HL-60 (cell line): ENCODE measurements around the gene MINDY1.

Source experiments
- DNase-seq, 2 experiments: peaks; one replicate each; pipeline ENCODE4 v3.0.0-alpha.2; 2010 to 2020; ENCODE audit warnings: low read depth in 1 of 2, low spot score in 1 of 2
- H3K27ac ChIP-seq: fragments of 250-450 bp; sonication (Bioruptor Pico); replicated peaks from 2 replicates; pipeline ENCODE4 v1.5.1; 2020; ENCODE audit warnings: mild to moderate bottlenecking, moderate library complexity
- H3K27me3 ChIP-seq: fragments of 250-450 bp; sonication (Bioruptor Pico); 2 replicates; pipeline ENCODE4 v1.5.1; 2021; ENCODE audit warnings: mild to moderate bottlenecking, moderate library complexity; ENCODE audit not compliant: insufficient read depth, poor library complexity, severe bottlenecking
- H3K4me3 ChIP-seq: replicated peaks from 2 replicates; pipeline ENCODE4 v1.5.1; 2011; ENCODE audit warnings: mild to moderate bottlenecking, control low read depth, low read length; ENCODE audit not compliant: insufficient read depth
- GABPA ChIP-seq: IDR thresholded peaks from 2 replicates; pipeline ENCODE4 v1.6.1; 2012; ENCODE audit warnings: low read depth
- POLR2AphosphoS5 ChIP-seq: IDR thresholded peaks from 2 replicates; pipeline ENCODE4 v1.6.1; 2012; ENCODE audit warnings: low read depth
- SPI1 ChIP-seq: IDR thresholded peaks from 2 replicates; pipeline ENCODE4 v1.6.1; 2012; ENCODE audit warnings: low read depth, mild to moderate bottlenecking, borderline replicate concordance
- TF ChIP-seq, protein P1 (sequence below): IDR thresholded peaks from 2 replicates; pipeline ENCODE4 v1.6.1; 2012; ENCODE audit warnings: low read depth; ENCODE audit not compliant: insufficient replicate concordance
- TF ChIP-seq, protein P2 (sequence below): IDR thresholded peaks from one replicate; pipeline ENCODE4 v1.5.1; 2011; ENCODE audit warnings: low read length, control low read depth, inconsistent platforms; ENCODE audit not compliant: insufficient read depth

The MINDY1 gene

DNA sequence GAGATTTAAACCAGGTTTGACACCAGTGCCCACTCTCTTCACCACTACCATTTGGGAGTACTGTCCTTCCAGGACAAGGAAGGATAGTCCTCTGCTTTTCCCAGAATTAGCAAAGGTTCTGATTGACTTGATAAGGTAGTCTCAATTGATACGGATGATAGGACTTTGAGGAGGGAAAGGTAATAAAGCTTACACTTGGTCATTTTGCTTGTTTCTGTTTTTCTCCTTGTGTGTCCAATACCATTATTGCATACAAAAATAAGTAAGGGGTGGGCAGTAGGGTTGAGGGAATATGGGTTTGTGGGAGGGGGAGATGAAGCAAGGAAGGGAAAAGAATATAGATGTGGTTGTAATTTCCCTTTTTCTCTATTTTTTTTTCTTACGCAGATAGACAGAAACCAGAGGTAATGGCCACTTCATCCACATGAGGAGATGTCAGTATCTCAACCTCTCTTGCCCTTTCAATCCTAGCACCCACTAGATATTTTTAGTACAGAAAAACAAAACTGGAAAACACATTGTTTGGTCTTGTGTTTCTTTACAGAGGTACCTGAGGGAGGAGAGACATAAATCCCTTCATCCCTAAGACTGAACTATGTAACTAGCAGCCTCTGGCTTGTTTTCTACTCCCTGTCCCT, 43.5 kb upstream of the MINDY1 start:
- Histone ChIP-seq H3K27ac (no peak overlapping the region), H3K27me3 (peaks cover 7% of the 10 kb centered on the region), H3K4me3 (no peak overlapping the region)
- TF ChIP-seq GABPA, result no peak
- no peak for TF ChIP-seq POLR2AphosphoS5
- TF ChIP-seq, protein P1, sequence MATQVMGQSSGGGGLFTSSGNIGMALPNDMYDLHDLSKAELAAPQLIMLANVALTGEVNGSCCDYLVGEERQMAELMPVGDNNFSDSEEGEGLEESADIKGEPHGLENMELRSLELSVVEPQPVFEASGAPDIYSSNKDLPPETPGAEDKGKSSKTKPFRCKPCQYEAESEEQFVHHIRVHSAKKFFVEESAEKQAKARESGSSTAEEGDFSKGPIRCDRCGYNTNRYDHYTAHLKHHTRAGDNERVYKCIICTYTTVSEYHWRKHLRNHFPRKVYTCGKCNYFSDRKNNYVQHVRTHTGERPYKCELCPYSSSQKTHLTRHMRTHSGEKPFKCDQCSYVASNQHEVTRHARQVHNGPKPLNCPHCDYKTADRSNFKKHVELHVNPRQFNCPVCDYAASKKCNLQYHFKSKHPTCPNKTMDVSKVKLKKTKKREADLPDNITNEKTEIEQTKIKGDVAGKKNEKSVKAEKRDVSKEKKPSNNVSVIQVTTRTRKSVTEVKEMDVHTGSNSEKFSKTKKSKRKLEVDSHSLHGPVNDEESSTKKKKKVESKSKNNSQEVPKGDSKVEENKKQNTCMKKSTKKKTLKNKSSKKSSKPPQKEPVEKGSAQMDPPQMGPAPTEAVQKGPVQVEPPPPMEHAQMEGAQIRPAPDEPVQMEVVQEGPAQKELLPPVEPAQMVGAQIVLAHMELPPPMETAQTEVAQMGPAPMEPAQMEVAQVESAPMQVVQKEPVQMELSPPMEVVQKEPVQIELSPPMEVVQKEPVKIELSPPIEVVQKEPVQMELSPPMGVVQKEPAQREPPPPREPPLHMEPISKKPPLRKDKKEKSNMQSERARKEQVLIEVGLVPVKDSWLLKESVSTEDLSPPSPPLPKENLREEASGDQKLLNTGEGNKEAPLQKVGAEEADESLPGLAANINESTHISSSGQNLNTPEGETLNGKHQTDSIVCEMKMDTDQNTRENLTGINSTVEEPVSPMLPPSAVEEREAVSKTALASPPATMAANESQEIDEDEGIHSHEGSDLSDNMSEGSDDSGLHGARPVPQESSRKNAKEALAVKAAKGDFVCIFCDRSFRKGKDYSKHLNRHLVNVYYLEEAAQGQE, result no peak
- no peak for TF ChIP-seq SPI1
- TF ChIP-seq, protein P2, sequence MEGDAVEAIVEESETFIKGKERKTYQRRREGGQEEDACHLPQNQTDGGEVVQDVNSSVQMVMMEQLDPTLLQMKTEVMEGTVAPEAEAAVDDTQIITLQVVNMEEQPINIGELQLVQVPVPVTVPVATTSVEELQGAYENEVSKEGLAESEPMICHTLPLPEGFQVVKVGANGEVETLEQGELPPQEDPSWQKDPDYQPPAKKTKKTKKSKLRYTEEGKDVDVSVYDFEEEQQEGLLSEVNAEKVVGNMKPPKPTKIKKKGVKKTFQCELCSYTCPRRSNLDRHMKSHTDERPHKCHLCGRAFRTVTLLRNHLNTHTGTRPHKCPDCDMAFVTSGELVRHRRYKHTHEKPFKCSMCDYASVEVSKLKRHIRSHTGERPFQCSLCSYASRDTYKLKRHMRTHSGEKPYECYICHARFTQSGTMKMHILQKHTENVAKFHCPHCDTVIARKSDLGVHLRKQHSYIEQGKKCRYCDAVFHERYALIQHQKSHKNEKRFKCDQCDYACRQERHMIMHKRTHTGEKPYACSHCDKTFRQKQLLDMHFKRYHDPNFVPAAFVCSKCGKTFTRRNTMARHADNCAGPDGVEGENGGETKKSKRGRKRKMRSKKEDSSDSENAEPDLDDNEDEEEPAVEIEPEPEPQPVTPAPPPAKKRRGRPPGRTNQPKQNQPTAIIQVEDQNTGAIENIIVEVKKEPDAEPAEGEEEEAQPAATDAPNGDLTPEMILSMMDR, result no peak
- no peak for DNase-seq

DNA sequence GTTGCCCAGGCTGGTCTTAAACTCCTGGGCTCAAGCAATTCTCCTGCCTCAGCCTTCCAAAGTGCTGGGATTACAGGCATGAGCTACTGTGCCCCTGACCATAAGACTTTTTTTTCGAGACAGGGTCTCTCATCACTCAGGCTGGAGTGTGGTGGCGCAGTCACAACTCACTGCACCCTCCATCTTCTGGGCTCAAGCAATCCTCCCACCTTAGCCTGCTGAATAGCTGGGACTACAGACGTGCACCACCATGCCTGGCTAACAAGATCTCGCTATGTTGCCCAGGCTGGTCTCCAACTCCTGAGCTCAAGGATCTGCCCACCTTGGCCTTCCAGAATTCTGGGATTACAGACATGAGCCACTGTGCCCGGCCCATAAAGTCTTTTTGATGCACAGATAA, 42.8 kb upstream of the MINDY1 start:
- TF ChIP-seq SPI1, result no peak
- TF ChIP-seq POLR2AphosphoS5, result no peak
- Histone ChIP-seq H3K27ac (no peak overlapping the region), H3K4me3 (no peak overlapping the region), H3K27me3 (peaks cover 7% of the 10 kb centered on the region)
- DNase-seq, result no peak

DNA sequence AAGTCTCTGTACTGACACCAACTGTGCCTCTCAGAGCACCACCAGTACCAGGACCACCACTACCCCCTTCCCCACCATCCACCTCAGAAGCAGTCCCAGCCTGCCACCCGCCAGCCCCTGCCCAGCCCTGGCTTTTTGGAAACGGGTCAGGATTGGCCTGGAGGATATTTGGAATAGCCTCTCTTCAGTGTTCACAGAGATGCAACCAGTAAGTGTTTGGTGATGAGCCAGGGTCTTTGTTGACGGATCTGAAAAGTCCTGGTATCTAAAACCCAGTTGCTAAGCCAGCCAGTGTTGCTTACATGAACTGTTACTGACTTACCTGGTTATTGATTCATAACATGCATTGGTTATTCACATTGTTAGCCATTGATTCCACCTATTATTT, 41.9 kb upstream of the MINDY1 start:
- DNase-seq, result no peak
- TF ChIP-seq, protein P1, result no peak
- TF ChIP-seq POLR2AphosphoS5, result no peak
- no peak for TF ChIP-seq GABPA
- TF ChIP-seq, protein P2, result no peak
- no peak for TF ChIP-seq SPI1
- Histone ChIP-seq H3K27ac (no peak overlapping the region), H3K4me3 (no peak overlapping the region), H3K27me3 (peaks cover 7% of the 10 kb centered on the region)

DNA sequence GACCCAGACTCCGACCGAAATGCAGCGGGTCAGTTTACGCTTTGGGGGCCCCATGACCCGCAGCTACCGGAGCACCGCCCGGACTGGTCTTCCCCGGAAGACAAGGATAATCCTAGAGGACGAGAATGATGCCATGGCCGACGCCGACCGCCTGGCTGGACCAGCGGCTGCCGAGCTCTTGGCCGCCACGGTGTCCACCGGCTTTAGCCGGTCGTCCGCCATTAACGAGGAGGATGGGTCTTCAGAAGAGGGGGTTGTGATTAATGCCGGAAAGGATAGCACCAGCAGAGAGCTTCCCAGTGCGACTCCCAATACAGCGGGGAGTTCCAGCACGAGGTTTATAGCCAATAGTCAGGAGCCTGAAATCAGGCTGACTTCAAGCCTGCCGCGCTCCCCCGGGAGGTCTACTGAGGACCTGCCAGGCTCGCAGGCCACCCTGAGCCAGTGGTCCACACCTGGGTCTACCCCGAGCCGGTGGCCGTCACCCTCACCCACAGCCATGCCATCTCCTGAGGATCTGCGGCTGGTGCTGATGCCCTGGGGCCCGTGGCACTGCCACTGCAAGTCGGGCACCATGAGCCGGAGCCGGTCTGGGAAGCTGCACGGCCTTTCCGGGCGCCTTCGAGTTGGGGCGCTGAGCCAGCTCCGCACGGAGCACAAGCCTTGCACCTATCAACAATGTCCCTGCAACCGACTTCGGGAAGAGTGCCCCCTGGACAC, 41.4 kb upstream of the MINDY1 start:
- Histone ChIP-seq H3K27me3 (peaks cover 7% of the 10 kb centered on the region), H3K27ac (no peak overlapping the region), H3K4me3 (peak overlapping the region; percentile 63)
- DNase-seq, result peak in 1 of 2 experiments; percentile 52
- TF ChIP-seq, protein P2, result peak; percentile 8
- TF ChIP-seq POLR2AphosphoS5, result no peak
